Osteocyte (in vitro differentiated cells): ENCODE data around the gene DPF3. TPM values are rescaled to one million over a fixed set of nuclear protein-coding genes. Genes with fewer than 3 reads are reported as not detected.

ENCODE experiments used
- DNase-seq: peaks from one replicate; pipeline ENCODE4 v3.0.0; 2021; ENCODE audit warnings: mixed read lengths; ENCODE audit not compliant: unreplicated experiment; ENCODE audit errors: extremely low spot score
- H3K27ac Mint-ChIP-seq: one replicate; pipeline ENCODE4 v1.8.0; 2021; ENCODE audit warnings: mild to moderate bottlenecking, mixed read lengths; ENCODE audit not compliant: unreplicated experiment
- H3K27me3 Mint-ChIP-seq: one replicate; pipeline ENCODE4 v1.8.0; 2021; ENCODE audit warnings: mixed read lengths; ENCODE audit not compliant: unreplicated experiment
- H3K36me3 Mint-ChIP-seq: one replicate; pipeline ENCODE4 v1.8.0; 2021; ENCODE audit warnings: mixed read lengths; ENCODE audit not compliant: unreplicated experiment
- H3K4me1 Mint-ChIP-seq: one replicate; pipeline ENCODE4 v1.8.0; 2021; ENCODE audit warnings: mixed read lengths; ENCODE audit not compliant: unreplicated experiment
- H3K4me3 Mint-ChIP-seq: one replicate; pipeline ENCODE4 v1.8.0; 2021; ENCODE audit warnings: mild to moderate bottlenecking, moderate library complexity, mixed read lengths; ENCODE audit not compliant: unreplicated experiment
- H3K9me3 Mint-ChIP-seq: one replicate; pipeline ENCODE4 v1.8.0; 2021; ENCODE audit warnings: mixed read lengths; ENCODE audit not compliant: unreplicated experiment
- total RNA-seq: library from RNA; stranded (reverse); gene quantifications from 2 replicates; pipeline ENCODE4 v1.2.1, GENCODE V29; 2021
- TF ChIP-seq, protein P1 (sequence below): fragments of 200-600 bp; sonication (generic); IDR thresholded peaks from 2 replicates; pipeline ENCODE4 v1.5.0; 2021; ENCODE audit warnings: antibody characterized with exemption, mild to moderate bottlenecking, moderate library complexity

The DPF3 gene
- total RNA-seq, 1 donor from 2014 or later: 5.8 TPM

DNA sequence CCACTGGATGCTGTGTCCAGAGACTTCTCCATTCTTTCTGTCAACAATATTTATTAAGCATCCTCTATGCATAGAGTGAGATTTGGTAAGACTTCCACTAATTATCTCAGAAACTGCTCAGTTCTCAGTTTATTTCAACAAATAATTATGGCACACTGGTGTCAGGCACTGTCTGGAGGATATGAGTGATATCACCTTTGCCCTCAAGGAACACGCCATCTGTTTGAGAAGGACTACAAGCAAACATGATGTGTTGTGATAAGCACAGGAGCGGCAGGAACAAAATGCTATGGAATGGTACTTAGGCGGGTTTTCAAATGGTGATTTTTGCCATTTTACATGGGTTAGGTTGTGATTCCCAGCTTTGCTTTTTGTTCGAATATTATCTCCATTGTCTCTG, 229.2 kb downstream of the DPF3 start:
- H3K4me1 Mint-ChIP-seq: peaks cover 38% of the 10 kb centered on the region
- no peaks in the 10 kb centered on the region for H3K9me3 Mint-ChIP-seq
- H3K4me3 Mint-ChIP-seq: no peak overlapping the region

DNA sequence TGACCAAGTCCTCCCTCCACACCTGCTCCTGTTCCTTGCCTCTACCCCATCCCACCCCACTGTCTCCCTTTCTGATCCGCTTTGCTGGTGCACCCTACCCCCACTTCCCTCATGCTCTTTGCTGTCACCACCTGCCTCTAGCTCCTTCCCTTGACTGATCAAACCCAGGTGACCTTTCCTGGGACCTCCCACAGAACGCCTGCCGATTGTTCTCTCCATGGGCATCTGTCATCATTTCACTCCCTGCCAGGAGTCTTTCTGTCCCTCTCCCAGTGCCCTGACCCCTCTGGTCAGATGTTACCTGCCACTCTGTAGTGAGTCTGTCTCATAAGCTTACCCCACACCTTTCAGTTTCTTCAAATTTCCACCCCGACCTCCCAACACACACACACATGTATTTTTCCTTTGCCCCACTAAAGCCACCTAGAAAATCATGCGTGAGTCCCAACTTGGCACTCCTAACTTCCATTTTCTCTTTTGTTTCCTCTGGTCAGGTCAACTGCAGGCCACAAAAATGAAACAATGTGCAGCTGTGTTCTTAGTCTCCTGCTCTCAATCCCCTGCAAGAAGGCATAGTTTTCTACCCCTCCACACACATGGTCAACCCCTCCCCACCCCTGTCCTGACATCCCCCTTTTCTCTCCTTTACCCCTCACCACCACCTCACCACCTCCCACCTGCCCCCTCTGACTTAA, 229.8 kb downstream of the DPF3 start:
- Mint-ChIP-seq H3K27me3 (no peaks in the 10 kb centered on the region), H3K4me1 (peaks cover 38% of the 10 kb centered on the region), H3K9me3 (no peaks in the 10 kb centered on the region), H3K27ac (no peak overlapping the region), H3K4me3 (no peak overlapping the region), H3K36me3 (peaks cover 2% of the 10 kb centered on the region)
- no peak for DNase-seq
- TF ChIP-seq, protein P1, sequence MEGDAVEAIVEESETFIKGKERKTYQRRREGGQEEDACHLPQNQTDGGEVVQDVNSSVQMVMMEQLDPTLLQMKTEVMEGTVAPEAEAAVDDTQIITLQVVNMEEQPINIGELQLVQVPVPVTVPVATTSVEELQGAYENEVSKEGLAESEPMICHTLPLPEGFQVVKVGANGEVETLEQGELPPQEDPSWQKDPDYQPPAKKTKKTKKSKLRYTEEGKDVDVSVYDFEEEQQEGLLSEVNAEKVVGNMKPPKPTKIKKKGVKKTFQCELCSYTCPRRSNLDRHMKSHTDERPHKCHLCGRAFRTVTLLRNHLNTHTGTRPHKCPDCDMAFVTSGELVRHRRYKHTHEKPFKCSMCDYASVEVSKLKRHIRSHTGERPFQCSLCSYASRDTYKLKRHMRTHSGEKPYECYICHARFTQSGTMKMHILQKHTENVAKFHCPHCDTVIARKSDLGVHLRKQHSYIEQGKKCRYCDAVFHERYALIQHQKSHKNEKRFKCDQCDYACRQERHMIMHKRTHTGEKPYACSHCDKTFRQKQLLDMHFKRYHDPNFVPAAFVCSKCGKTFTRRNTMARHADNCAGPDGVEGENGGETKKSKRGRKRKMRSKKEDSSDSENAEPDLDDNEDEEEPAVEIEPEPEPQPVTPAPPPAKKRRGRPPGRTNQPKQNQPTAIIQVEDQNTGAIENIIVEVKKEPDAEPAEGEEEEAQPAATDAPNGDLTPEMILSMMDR: no peak

More for the DNA sequence above, 229.2 kb downstream of the DPF3 start:
- TF ChIP-seq, protein P1: no peak
- Mint-ChIP-seq H3K27me3 (no peaks in the 10 kb centered on the region), H3K27ac (peak overlapping the region; percentile 46), H3K36me3 (peaks cover 6% of the 10 kb centered on the region)
- DNase-seq: no peak

DNA sequence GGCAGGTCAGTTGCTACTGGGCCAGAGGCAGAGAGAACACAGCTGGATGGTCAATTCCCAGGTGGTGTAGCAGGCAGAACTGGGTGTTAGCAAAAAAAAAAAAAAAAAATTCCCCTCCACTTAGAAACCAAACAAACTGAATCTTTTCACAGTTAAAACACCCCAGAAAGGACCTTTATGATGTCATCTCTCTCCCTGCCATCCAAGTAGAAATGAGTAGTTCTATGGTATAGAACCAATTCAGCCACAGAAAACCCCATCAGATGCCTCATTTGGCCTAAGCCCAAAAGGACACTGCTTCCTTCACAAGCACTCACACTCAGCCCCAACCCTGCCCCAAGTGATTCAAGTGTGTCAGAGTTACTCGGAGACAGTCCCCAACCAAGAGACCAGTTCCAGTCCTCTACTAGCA, 230.8 kb downstream of the DPF3 start:
- Mint-ChIP-seq H3K36me3 (peaks cover 2% of the 10 kb centered on the region), H3K4me1 (peaks cover 38% of the 10 kb centered on the region), H3K27me3 (no peaks in the 10 kb centered on the region), H3K4me3 (no peak overlapping the region), H3K9me3 (no peaks in the 10 kb centered on the region), H3K27ac (no peak overlapping the region)
- TF ChIP-seq, protein P1: no peak
- DNase-seq: no peak

DNA sequence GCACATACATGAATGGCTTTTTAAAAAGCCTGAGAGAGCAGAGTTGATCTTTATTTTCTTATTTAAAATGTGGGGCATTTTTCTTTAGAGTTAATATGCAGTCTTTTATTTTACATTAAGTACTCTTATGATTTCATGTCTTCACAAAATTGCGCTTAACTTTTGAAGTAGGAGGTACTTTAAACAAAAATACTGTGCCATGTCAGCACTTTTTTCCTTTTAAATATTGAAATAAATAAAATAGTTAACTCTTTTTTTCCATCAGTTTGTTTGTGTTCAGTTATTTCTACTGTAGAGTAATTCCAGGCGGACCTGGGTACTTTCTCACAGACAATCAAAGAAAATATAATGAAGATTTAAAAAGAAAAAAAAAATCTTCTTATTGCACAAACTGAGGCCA, 231.7 kb downstream of the DPF3 start:
- Mint-ChIP-seq H3K27ac (no peak overlapping the region), H3K9me3 (no peaks in the 10 kb centered on the region), H3K4me1 (peaks cover 38% of the 10 kb centered on the region), H3K36me3 (peaks cover 4% of the 10 kb centered on the region), H3K27me3 (no peaks in the 10 kb centered on the region), H3K4me3 (no peak overlapping the region)
- TF ChIP-seq, protein P1: no peak
- no peak for DNase-seq

DNA sequence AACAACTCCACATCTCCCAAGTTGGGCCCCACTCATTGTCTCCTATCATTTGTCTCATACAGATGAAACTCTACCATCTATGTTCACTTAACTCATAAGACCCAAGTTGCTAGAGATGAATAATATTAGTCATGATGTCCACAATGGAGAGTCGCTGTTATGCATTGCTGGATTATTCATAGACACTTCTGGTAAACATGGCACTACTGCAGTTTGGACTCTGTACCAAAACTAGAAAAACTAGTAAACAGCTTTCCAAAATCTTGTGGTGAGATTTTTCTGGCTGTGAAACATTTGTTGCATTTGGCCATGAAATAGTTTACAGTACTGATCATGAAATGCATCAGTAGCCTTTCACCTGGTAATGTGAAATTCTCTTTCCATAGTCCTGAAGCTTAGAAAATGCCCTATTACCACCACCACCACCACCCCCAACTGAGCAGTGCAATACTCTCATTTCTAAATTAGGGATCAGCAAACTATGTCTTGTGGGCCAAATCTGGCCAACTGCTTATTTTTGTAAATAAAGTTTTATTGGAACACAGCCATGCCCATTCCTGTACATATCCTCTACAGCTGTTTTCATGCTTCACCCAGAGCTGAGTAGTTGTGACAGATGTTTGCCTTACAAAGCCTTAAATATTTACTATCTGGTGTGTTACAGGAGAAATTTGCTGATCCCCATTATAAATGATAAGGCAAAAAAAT, 236.5 kb downstream of the DPF3 start:
- Mint-ChIP-seq H3K36me3 (peaks cover 1% of the 10 kb centered on the region), H3K9me3 (no peaks in the 10 kb centered on the region), H3K4me1 (peaks cover 3% of the 10 kb centered on the region), H3K27ac (no peak overlapping the region), H3K27me3 (no peaks in the 10 kb centered on the region), H3K4me3 (no peak overlapping the region)
- TF ChIP-seq, protein P1: no peak
- DNase-seq: no peak
